GM21576 (cell line): ENCODE data around the gene PSMD4.
A peak's percentile ranks its signal among the peaks of the same experiment; 100 is the strongest.
"Not testable (repeated sequence)": the region's sequence is repeated elsewhere in the genome, so short reads cannot be mapped to it uniquely, and the experiment has no call there.

Experiments used
- ATAC-seq: cut with Tn5 transposase; IDR thresholded peaks from one replicate; pipeline ENCODE4 v1.9.1; 2021; ENCODE audit warnings: mild to moderate bottlenecking, moderate library complexity; ENCODE audit not compliant: unreplicated experiment

Gene PSMD4

GRCh38 chr1:151267760-151268159 lies 13.2 kb downstream of the PSMD4 start:
- ATAC-seq, result no peak

- ATAC-seq, result no peak
Measured at GRCh38 chr1:151273924-151274466, 19.5 kb downstream of the PSMD4 start.

- not testable (repeated sequence) for ATAC-seq
Measured at GRCh38 chr1:151275341-151275740, 20.8 kb downstream of the PSMD4 start.

GRCh38 chr1:151277249-151277648 lies 22.7 kb downstream of the PSMD4 start:
- ATAC-seq, result no peak

DNA sequence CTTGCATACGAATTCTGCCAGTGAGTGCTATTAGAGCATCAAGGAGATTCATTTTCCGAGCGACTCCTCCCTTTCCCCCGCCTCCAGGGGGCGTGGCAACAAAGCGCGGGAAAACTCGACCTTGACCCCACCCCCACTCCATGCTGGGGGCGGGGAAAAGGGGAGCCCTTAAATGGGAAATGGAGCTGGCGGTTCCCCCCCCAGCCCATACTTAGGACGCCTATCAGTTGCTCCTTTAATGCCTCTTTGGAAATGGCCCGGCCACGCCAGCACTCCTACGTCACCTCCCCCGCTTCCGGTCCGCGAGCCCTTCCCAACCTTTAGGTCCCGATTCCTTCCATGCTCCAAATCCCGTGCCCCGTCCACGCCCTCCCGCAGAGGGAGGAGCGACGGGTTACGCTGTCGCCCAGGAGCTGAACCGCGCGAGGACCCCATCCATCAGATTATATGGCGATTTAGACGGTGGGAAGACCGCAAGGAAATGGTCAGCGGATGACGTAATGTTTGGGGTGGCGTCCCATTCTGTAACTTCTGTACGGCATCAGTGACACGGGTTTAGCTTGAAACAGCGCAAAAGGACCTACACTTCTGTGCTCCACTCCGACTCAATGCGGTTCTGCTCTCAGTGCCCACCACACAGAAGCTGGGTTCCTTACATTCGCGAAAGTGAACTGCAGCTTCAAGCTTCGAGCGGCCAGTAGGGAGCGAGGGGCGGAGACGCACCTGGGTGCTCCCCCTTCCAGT lies 26.9 kb downstream of the PSMD4 start:
- peak; percentile 32 for ATAC-seq

GRCh38 chr1:151281969-151282882 lies 27.7 kb downstream of the PSMD4 start, which contains the start of gene ZNF687:
ZNF687 (plus strand) TSS chr1:151282299; CDS start chr1:151286292, 3,993 bp downstream.
- ATAC-seq, result peak; percentile 83

- ATAC-seq, result no peak
Measured at GRCh38 chr1:151282883-151283725, 28.6 kb downstream of the PSMD4 start.

- ATAC-seq, result no peak
Measured at GRCh38 chr1:151284013-151284577, 29.6 kb downstream of the PSMD4 start.

- ATAC-seq, result no peak
Measured at GRCh38 chr1:151286619-151287340, 32.2 kb downstream of the PSMD4 start.

DNA sequence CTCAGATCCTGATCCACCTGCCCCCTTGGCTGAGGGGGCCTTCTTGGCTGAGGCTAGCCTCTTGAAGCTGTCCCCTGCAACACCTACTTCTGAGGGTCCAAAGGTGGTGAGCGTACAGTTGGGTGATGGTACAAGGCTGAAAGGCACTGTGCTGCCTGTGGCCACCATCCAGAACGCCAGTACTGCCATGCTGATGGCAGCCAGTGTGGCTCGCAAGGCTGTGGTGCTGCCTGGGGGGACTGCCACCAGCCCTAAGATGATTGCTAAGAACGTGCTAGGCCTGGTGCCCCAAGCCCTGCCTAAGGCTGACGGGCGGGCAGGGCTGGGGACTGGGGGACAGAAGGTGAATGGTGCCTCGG lies 32.8 kb downstream of the PSMD4 start:
- no peak for ATAC-seq

DNA sequence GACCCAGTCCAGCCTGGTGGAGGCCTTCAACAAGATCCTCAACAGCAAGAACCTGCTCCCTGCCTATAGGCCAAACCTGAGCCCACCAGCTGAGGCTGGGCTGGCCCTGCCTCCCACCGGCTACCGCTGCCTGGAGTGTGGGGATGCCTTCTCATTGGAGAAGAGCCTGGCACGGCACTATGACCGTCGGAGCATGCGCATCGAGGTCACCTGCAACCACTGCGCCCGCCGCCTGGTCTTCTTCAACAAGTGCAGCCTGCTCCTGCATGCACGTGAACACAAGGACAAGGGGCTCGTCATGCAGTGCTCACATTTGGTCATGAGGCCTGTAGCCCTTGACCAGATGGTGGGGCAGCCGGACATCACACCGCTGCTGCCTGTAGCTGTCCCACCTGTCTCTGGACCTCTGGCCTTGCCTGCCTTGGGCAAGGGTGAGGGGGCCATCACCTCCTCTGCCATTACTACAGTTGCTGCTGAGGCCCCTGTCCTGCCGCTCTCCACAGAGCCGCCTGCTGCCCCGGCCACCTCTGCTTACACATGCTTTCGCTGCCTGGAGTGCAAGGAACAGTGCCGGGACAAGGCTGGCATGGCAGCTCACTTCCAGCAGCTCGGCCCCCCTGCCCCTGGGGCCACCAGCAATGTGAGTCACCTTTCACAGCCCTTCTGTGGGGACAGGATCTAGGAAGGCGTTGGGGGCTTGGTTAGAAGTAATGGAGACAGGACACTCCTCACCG lies 33.4 kb downstream of the PSMD4 start:
- no peak for ATAC-seq

GRCh38 chr1:151288502-151288901 lies 34.0 kb downstream of the PSMD4 start:
- no peak for ATAC-seq

DNA sequence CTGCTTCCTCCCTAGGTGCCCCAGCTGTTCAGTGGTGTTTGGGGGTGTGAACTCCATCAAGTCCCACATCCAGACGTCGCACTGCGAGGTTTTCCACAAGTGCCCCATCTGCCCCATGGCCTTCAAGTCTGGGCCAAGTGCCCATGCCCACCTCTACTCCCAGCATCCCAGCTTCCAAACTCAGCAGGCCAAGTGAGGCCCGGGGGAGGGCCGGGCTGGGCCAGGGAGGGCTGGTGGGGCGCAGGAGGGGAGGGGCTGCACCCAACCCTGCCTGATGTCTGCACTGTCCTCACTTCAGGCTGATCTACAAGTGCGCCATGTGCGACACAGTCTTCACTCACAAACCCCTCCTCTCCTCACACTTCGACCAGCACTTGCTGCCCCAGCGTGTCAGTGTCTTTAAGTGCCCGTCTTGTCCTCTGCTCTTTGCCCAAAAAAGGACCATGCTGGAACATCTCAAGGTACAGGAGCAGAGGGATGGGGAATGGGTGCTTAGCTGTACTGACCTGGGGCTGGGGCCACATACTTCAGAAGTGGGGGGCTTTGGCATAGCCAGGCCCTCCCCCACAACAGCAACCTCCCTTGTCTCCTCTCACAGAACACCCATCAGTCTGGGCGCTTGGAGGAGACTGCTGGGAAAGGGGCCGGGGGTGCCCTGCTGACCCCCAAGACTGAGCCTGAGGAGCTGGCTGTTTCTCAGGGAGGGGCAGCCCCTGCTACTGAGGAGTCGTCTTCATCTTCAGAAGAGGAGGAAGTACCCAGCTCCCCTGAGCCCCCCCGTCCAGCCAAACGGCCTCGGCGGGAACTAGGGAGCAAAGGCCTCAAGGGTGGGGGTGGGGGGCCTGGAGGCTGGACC lies 34.8 kb downstream of the PSMD4 start:
- ATAC-seq, result no peak

- ATAC-seq, result no peak
Measured at GRCh38 chr1:151289991-151290708, 35.6 kb downstream of the PSMD4 start.

GRCh38 chr1:151290709-151291303 lies 36.3 kb downstream of the PSMD4 start:
- no peak for ATAC-seq

GRCh38 chr1:151292207-151293030 lies 37.9 kb downstream of the PSMD4 start:
- no peak for ATAC-seq
